ENCODE results near the gene AP1S1.

- no peak for TF ChIP-seq CTCF (IDR thresholded peaks at IDR 0.05)
- no peak for TF ChIP-seq EP300 (IDR thresholded peaks at IDR 0.05)
- TF ChIP-seq USF2 (IDR thresholded peaks at IDR 0.05), result no peak
- TF ChIP-seq ELK1 (IDR thresholded peaks at IDR 0.05; ENCODE audit: low read depth, low read length), result no peak
- no peak for TF ChIP-seq ZC3H11A (IDR thresholded peaks at IDR 0.05)
- TF ChIP-seq POLR2A (IDR thresholded peaks at IDR 0.05; ENCODE audit: low read length), result no peak
- no peak for TF ChIP-seq RAD21 (conservative IDR thresholded peaks at IDR 0.05 in 1 of 2, IDR thresholded peaks at IDR 0.05 in 1 of 2)
- TF ChIP-seq KDM1A (IDR thresholded peaks at IDR 0.05; ENCODE audit: low read depth), result no peak
- TF ChIP-seq PHF8 (IDR thresholded peaks at IDR 0.05; ENCODE audit: borderline replicate concordance, low read depth), result no peak
- TF ChIP-seq NPAS2 (CRISPR knock-in tag; IDR thresholded peaks at IDR 0.05; ENCODE audit: borderline replicate concordance), result no peak
- no peak for TF ChIP-seq EHMT2 (IDR thresholded peaks at IDR 0.05; ENCODE audit: low read depth)
- TF ChIP-seq TFCP2L1 (CRISPR knock-in tag; IDR thresholded peaks at IDR 0.05), result no peak
These were observed 15.0 kb downstream of the AP1S1 start for GRCh38 chr7:101169110-101169837.

Data from A549 (cell line).